ENCODE measurements around the gene TBC1D22A.

TBC1D22A gene

DNA sequence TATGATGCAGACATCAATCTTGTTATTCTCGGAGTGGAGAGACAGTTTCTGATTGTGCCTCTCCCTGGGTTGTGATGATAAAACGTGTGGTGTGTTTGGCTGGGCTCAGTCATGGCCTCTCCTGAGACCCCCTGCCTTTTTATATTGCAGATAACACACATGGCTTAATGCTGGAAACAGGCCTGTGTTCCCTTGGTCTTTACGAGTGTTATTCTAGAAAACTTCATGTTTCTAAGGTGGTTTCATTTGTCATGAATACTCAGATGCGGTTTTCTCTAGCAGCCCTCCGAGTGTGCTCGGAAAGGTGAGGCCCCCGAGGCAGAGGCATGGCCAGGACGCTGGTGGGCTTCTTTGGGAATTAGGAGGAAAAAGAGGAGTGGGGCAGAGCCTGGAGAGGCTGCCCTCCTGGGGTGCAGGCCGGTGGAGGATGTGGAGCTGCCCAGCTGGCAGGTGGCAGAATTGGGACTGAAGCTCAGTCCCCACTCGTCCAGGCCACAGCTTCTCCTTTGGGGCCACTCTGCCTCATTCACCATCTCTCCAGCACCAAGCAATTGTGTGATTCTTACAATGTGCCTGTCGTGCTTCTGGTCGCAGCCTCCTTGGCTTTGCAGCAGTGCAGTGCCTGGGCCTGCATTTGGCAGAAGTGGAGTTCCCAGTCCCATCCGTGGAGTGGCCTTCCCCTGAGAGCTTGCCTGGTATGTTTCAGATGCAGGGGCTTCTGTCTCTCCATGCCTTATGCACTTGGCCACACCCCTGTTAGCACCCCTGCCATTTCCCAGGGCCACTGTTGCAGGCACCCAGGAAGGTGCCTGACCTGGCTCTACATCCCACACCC lies 309.6 kb downstream of the TBC1D22A start:
- H3K79me2 ChIP-seq (ENCODE audit: insufficient read depth, low read length), result no peaks in the 10 kb centered on the region
- H3K4me1 ChIP-seq (ENCODE audit: insufficient read depth, low read length, severe bottlenecking), result peaks cover 24% of the 10 kb centered on the region
- H3F3A ChIP-seq (ENCODE audit: insufficient read depth, low read length), result no peaks in the 10 kb centered on the region
- H3K9me2 ChIP-seq (ENCODE audit: low read depth, low read length), result no peaks in the 10 kb centered on the region
- no peaks in the 10 kb centered on the region for H4K20me1 ChIP-seq (ENCODE audit: insufficient read depth, low read length)
- peaks cover 9% of the 10 kb centered on the region; the same call in 1 of the 2 replicates for H3K36me3 ChIP-seq (ENCODE audit: insufficient read depth, low read length)
- no peak overlapping the region for H3K27ac ChIP-seq (ENCODE audit: low read depth, low read length, poor library complexity, severe bottlenecking)
- no peak overlapping the region for H3K4me2 ChIP-seq (ENCODE audit: low read length)
- H3K4me3 ChIP-seq (ENCODE audit: low read depth, low read length, poor library complexity, severe bottlenecking), result no peak overlapping the region
- 0 out of 2 replicates have a peak, but pooled peaks cover 3% of the 10 kb centered on the region for H3K9me3 ChIP-seq (ENCODE audit: low read length)
- H3K9ac ChIP-seq (ENCODE audit: low read length), result no peak overlapping the region; the same call in 1 of the 2 replicates
- H2AFZ ChIP-seq (ENCODE audit: low read length), result no peak overlapping the region
- no peaks in the 10 kb centered on the region for H3K27me3 ChIP-seq (ENCODE audit: insufficient read depth, low read length)
- TF ChIP-seq, protein P1, sequence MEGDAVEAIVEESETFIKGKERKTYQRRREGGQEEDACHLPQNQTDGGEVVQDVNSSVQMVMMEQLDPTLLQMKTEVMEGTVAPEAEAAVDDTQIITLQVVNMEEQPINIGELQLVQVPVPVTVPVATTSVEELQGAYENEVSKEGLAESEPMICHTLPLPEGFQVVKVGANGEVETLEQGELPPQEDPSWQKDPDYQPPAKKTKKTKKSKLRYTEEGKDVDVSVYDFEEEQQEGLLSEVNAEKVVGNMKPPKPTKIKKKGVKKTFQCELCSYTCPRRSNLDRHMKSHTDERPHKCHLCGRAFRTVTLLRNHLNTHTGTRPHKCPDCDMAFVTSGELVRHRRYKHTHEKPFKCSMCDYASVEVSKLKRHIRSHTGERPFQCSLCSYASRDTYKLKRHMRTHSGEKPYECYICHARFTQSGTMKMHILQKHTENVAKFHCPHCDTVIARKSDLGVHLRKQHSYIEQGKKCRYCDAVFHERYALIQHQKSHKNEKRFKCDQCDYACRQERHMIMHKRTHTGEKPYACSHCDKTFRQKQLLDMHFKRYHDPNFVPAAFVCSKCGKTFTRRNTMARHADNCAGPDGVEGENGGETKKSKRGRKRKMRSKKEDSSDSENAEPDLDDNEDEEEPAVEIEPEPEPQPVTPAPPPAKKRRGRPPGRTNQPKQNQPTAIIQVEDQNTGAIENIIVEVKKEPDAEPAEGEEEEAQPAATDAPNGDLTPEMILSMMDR (IDR thresholded peaks at IDR 0.05; ENCODE audit: low read length), result no peak
- no peak for TF ChIP-seq EZH2 (IDR thresholded peaks at IDR 0.05; ENCODE audit: borderline replicate concordance, low read length)

DNA sequence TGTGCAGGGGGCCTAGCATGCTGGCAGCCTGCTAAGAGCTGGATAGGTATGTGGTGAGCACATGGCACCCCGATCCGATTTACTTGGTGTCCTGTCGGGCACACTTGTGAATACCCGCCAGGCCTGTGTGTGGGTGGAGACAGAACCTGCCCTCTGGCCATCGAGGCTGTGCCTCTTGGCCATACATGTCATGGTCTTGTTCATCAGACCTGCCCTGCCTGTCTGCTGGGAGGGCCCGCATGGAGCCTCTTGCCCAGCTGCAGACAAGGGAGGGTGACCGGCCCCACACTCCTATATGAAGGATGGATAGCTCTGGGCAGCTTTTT lies 310.2 kb downstream of the TBC1D22A start:
- no peak overlapping the region for H3K4me2 ChIP-seq (ENCODE audit: low read length)
- 0 out of 2 replicates have a peak, but pooled peaks cover 3% of the 10 kb centered on the region for H3K9me3 ChIP-seq (ENCODE audit: low read length)
- H3K9me2 ChIP-seq (ENCODE audit: low read depth, low read length), result no peaks in the 10 kb centered on the region
- no peak overlapping the region for H3K9ac ChIP-seq (ENCODE audit: low read length)
- no peak overlapping the region for H3K27ac ChIP-seq (ENCODE audit: low read depth, low read length, poor library complexity, severe bottlenecking)
- H3K4me1 ChIP-seq (ENCODE audit: insufficient read depth, low read length, severe bottlenecking), result peaks cover 23% of the 10 kb centered on the region
- no peak overlapping the region for H2AFZ ChIP-seq (ENCODE audit: low read length)
- H4K20me1 ChIP-seq (ENCODE audit: insufficient read depth, low read length), result no peaks in the 10 kb centered on the region
- no peaks in the 10 kb centered on the region for H3K27me3 ChIP-seq (ENCODE audit: insufficient read depth, low read length)
- no peak overlapping the region for H3K4me3 ChIP-seq (ENCODE audit: low read depth, low read length, poor library complexity, severe bottlenecking)
- no peaks in the 10 kb centered on the region for H3F3A ChIP-seq (ENCODE audit: insufficient read depth, low read length)
- TF ChIP-seq, protein P1 (IDR thresholded peaks at IDR 0.05; ENCODE audit: low read length), result no peak
- TF ChIP-seq EZH2 (IDR thresholded peaks at IDR 0.05; ENCODE audit: borderline replicate concordance, low read length), result no peak
- H3K36me3 ChIP-seq (ENCODE audit: insufficient read depth, low read length), result peaks cover 9% of the 10 kb centered on the region; the same call in 1 of the 2 replicates
- no peaks in the 10 kb centered on the region for H3K79me2 ChIP-seq (ENCODE audit: insufficient read depth, low read length)

DNA sequence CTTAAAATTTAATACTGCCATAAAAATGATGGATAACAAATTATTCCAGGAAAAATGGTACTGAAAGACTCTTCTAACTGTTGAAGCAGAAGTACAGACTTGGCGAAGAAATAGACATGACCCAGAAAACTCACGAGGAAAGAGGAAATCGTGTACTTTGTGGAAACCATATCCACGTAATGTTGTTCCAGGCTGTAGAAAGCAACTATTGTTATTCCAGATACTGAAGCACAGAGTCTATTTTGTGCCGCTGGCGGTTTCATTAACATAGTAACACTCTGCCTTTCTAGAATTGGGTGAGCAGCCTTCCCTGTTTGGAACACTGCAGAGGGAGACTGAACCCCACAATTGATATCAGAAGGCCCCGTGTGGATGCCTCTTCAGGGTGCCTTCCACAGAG lies 310.6 kb downstream of the TBC1D22A start:
- H3K4me3 ChIP-seq (ENCODE audit: low read depth, low read length, poor library complexity, severe bottlenecking), result no peak overlapping the region
- no peak overlapping the region for H3K9ac ChIP-seq (ENCODE audit: low read length)
- no peaks in the 10 kb centered on the region for H3K27me3 ChIP-seq (ENCODE audit: insufficient read depth, low read length)
- no peaks in the 10 kb centered on the region for H4K20me1 ChIP-seq (ENCODE audit: insufficient read depth, low read length)
- no peaks in the 10 kb centered on the region for H3K9me2 ChIP-seq (ENCODE audit: low read depth, low read length)
- H3K36me3 ChIP-seq (ENCODE audit: insufficient read depth, low read length), result peaks cover 9% of the 10 kb centered on the region; the same call in 1 of the 2 replicates
- H2AFZ ChIP-seq (ENCODE audit: low read length), result no peak overlapping the region
- no peaks in the 10 kb centered on the region for H3K79me2 ChIP-seq (ENCODE audit: insufficient read depth, low read length)
- H3K4me2 ChIP-seq (ENCODE audit: low read length), result no peak overlapping the region
- H3K27ac ChIP-seq (ENCODE audit: low read depth, low read length, poor library complexity, severe bottlenecking), result no peak overlapping the region
- H3F3A ChIP-seq (ENCODE audit: insufficient read depth, low read length), result no peaks in the 10 kb centered on the region
- no peak for TF ChIP-seq EZH2 (IDR thresholded peaks at IDR 0.05; ENCODE audit: borderline replicate concordance, low read length)
- TF ChIP-seq, protein P1 (IDR thresholded peaks at IDR 0.05; ENCODE audit: low read length), result no peak
- H3K9me3 ChIP-seq (ENCODE audit: low read length), result 0 out of 2 replicates have a peak, but pooled peaks cover 3% of the 10 kb centered on the region
- peaks cover 18% of the 10 kb centered on the region for H3K4me1 ChIP-seq (ENCODE audit: insufficient read depth, low read length, severe bottlenecking)
